ENCODE measurements around the gene TRIM2.

DNA sequence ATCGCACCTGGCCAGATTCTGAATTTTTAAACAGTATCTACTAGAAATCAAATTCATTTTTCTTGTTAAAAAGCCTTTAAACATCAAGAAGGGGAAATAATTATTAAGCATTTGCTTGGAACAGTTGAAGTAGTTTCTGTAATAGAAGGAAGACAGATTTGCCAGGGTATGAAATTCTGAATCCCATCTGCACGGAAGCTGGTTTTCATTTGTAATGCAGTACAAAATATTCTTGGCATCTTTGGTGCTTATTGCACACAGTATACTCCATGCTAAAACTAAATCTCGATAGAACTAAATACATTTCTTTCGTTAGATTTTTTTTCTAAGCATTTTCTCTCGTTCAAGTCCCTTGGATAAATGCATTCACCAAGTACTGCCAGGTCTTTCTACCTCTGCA lies 25.3 kb downstream of the TRIM2 start:
- TF ChIP-seq, protein P1, sequence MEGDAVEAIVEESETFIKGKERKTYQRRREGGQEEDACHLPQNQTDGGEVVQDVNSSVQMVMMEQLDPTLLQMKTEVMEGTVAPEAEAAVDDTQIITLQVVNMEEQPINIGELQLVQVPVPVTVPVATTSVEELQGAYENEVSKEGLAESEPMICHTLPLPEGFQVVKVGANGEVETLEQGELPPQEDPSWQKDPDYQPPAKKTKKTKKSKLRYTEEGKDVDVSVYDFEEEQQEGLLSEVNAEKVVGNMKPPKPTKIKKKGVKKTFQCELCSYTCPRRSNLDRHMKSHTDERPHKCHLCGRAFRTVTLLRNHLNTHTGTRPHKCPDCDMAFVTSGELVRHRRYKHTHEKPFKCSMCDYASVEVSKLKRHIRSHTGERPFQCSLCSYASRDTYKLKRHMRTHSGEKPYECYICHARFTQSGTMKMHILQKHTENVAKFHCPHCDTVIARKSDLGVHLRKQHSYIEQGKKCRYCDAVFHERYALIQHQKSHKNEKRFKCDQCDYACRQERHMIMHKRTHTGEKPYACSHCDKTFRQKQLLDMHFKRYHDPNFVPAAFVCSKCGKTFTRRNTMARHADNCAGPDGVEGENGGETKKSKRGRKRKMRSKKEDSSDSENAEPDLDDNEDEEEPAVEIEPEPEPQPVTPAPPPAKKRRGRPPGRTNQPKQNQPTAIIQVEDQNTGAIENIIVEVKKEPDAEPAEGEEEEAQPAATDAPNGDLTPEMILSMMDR (IDR thresholded peaks at IDR 0.05; ENCODE audit: poor library complexity): no peak
- no peak for TF ChIP-seq EZH2phosphoT487 (IDR thresholded peaks at IDR 0.05; ENCODE audit: low read depth, severe bottlenecking, unreplicated experiment)
